Measurements from ENCODE around the gene BNC2.

BNC2 gene

DNA sequence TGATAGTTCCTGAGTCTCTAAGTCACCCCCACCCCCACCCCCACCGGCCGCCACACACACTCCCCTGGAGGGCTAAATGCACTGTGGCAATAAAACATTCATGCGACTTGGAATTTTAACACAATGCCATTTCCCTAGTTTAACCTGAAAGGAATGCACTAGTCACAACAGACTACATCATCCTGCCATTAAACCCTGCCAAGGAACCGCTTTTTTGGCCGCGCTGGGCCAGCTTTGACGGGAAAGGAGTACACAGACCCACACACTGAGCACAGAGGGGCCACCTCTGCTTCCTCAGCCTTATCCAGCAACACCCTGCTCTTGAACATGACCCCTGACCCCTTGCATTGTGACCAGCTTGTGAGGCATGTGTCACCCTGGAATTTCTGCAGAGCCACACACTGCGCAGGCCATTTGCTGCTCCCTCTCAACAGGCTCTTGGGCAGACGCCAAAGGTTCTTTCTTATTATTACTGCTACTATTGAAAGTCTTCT, 165.3 kb downstream of the BNC2 start:
- peak; percentile 78 for FAIRE-seq

DNA sequence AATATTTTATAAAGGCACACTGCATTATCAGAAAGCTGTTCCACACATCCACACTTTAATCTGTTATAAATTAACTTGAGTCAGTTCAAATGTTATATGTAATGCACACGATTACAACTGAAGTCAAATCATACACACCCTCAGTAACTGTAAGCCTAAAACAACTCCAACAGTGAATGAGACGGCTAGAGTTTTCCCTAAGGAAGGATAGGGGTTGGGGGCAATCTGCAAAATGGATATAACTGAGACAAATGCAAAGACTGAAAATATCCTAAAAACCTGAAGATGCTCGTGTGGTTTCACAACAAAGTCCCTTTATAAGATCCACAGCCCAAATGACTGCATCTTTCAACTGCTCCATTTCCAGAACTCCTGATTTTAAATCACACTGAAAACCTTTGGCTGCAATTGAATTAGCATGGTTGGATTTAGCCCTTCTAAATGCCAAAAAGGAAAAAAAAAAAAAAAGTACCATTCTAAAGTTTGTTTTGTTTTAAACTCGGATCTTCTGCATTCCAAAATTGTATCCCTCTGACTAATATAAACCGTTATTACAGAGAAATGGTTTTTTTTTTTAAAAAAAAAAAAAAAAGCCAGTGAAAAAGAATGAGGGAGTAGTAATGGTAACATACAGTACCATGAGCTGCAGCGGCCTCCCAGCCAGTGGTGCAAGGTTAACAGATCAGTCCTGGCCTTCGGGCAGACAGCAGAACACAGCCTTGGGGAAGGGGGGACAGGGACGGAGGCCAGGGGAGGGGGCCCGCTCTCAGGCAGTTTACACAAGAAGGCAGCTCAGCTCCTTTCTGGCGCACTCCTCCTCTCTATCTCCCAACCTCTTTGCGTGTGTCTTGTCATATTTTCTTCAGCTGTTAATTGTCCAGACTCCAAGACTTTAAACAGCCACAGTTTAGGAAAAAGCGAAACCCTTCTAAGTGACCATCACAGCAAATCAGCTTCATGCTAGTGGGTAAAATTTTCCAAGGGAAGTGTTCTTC, 166.1 kb downstream of the BNC2 start:
- FAIRE-seq, result peak; percentile 58

DNA sequence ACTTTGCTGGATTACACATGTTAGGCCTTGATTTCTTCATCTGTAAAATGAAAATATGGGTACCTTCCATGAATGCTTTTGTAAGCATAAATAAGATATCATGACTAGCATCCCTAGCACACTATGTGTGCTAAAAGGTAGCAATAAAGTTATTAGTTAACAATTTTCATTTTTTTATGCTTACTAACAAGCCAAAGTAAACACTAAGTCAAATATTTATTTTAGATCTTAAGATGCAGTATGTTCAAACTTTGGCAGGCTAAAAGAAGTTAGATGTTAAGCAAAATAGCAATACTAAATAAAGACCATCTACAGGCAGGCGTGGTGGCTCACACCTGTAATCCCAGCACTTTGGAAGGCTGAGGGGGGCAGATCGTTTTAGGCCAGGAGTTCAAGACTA, 169.1 kb downstream of the BNC2 start:
- FAIRE-seq, result no peak

- FAIRE-seq, result no peak
Measured at GRCh38 chr9:16693616-16694015, 176.9 kb downstream of the BNC2 start.

- no peak for FAIRE-seq
Measured at GRCh38 chr9:16690628-16691027, 179.8 kb downstream of the BNC2 start.

DNA sequence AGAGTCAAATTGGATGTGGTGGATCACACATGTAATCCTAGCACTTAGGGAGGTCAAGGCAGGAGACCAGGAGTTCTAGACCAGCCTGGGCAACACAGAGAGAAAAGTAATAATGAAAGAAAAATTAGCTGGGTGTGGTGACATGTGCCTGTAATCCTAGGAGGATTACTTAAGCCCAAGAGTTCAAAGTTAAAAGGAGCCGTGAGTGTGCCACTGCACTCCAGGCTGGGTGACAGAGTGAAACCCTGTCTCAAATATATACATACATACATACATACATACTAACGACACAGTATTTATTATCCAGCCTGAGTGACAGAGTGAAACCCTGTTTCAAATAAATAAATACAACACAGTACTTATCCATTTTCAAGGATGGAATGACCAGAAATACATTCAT, 180.3 kb downstream of the BNC2 start:
- no peak for FAIRE-seq

DNA sequence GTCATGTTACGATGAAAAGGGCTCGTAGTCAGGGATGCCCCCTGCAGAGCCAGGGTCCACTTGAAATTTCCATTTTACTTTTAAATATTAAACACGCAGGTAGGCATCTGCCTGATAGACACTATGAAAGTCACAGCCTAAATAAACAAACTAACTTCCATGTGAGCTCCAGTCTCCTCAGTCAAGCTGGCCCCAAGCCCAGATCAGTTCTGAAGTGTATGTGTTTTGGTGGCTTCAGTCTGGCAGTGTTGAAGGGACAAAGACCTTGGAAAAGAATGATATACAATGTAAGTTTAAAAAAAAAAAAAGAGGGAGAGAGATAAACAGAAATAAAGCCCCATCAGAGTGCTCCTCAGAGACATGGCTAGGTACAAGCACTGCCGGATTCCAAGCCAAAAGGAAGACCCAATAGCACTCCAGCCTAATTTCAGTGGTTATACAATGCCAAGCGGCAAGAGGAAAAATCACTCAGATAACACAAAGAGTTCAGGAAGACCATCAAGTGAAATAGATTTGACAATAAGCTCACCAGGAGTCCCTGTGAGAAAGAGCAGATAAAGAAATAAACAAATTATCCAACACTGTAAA, 181.0 kb downstream of the BNC2 start:
- FAIRE-seq, result no peak

DNA sequence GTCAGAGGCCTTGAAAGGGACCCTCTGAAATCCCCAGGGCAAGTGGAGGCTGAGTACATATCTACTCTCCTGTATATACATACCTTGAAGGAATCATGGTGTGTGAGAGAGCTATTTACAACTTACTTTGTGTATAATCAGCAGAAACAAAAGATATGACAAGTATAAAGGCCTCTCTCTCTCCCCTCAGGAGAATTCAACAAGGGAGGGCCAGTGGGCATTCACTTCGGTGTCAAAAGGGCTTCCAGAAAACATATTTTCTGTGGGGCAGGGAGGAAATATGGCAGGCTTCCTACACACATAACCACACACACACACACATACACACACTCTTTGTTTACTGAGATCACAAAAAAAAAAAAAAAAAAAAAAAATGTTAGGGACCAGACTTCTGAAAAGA, 181.7 kb downstream of the BNC2 start:
- no peak for FAIRE-seq

DNA sequence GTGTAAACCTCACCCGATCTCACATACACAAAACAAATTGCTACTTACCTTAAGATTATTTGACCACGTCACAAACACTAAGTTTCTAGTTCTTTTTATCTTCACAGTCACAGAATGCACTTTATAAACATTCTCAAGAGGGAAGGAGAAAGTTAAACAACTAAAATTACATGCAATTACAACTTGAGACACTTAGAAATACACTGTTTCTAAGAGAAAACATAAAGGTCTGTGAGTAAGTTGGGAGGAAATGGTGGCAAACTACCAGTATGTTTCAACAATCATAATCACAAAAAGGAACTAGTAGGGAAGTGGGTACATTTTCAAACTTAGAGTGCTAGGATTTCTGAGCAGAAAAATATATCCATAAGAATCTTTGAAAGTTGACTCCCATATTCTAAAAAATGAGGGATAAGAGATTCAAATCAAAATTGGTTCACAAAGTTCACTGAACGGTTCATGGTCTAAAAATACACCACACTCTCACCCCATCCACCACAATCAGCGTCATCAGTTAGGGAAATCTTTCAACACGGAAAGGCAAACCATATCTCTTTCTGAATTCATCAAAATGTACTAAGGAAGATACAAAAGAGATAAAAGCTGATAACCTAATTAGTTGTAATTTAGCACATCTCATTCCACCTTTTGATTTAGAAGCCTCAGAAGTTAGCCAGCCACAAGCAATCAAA, 182.6 kb downstream of the BNC2 start:
- no peak for FAIRE-seq

GRCh38 chr9:16683326-16683725, 187.1 kb downstream of the BNC2 start:
- no peak for FAIRE-seq

DNA sequence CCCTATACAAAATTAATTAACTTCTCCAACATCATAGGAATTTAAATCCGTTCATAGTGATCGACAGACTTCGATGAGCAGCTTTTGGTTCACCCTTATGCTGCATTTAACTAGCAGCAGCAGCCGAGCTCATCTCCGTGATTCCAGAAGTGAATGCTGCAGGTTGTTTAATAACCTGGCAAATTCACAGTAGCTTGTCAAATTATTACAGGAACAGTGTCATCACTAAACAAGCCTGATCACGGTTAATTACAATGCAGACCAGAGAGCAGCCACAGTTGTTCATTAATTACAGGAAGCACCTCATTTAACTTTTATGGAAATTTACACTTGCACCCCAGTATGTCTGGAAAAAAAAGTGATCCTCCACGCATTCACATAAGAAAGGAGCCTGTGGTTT, 188.2 kb downstream of the BNC2 start:
- FAIRE-seq, result no peak

DNA sequence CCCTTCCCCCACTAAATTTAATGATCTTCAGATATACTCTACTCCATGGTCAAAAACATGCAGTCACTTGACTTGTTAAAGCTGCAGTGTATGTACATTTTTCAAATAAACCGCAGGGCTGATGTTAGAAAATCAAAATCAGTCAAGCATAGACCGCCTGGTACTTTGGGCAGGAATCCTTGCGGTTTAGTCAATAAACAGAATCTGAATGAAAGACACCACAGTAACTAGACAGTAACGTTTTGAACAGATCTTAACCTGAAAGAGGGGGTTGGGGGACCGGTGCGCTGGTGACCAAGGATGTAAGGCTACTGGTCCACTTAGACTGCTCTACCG, 188.8 kb downstream of the BNC2 start:
- FAIRE-seq, result no peak

- no peak for FAIRE-seq
Measured at GRCh38 chr9:16680975-16681651, 189.4 kb downstream of the BNC2 start.

DNA sequence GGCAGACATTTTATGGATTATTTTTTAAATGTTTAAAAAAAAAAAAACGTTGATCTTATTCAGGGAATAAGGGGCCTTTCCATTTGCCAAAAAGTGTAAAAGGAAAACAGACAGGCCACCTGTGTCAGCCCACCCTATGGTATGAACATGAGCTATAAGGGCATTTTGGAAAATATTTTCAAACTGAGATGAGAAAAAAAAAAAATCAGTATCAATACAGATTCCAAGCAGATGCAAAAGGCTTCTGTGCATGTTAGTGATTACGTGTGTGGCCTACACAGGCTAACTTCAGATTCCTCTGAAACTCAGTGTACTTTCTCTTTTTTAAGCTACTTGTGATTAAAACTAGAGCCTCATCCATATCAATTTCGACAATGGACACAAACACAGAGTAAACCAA, 189.9 kb downstream of the BNC2 start:
- FAIRE-seq, result no peak

DNA sequence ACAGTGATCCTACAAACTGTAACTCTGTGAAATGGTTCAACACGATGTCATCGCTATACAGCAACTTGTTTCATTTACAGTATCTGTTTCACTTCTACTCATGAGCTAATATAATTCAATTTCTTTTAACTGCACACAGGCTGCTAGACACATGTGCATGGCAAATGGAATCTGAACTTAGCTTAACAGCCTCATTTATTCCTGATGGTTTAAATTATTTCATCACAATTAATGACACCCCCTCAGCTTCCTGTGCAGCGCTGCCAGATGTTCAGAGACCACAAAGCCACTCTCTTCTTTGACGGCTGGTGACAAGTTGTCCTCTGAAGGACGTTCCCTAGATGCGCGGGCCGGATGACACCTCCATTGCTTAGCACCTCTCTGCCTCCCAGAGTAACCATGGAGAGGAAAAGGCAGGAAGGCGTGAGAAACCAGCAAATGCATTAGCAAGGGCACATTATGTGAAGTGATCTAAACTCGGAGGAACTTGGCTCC, 191.1 kb downstream of the BNC2 start:
- FAIRE-seq, result no peak

DNA sequence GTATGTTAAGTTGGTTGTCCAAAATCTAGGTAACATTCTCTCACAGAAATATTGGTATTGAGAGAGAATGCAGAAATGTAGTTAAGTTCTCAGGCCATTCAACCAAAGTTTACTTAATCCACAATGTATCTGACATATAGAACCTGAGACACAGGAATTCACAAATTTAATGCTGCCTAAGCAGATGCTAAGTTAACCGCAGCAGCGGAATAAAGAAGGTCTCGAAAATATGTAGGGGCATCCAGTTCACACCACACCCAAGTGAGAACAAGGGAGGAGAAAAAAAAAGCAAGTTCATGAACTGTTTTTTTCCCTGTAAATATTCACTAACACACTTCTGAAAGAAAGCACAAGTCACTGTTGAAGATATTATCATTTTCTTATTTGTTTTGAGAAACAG, 194.0 kb downstream of the BNC2 start:
- no peak for FAIRE-seq

- no peak for FAIRE-seq
Measured at GRCh38 chr9:16675131-16675530, 195.3 kb downstream of the BNC2 start.

GRCh38 chr9:16673171-16673570, 197.3 kb downstream of the BNC2 start:
- FAIRE-seq, result no peak

GRCh38 chr9:16672501-16672900, 198.0 kb downstream of the BNC2 start:
- no peak for FAIRE-seq

DNA sequence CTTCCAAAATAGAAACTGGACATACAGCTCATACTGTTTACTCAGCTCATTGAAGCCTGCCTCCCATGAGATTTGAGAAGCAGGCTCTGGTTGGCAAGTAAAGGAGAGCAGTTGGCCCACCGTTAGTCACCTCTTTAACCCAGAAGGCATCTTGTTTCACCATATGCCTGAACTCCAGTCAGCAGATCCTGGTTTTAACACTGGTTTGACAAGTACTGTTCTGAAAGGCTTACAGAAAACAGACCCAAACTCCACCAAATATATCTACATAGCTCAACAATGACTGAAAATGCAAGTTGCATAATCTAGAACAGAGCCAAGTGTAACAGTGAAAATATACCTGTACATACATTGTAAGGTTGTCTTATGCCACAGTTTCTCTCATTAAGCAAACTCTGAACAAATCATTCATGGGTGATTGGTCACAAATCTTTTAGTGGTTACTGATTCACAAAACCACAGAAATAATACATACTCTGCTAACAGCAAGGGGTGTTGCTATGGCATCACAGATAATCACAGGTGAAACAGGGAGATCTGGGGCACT, 198.8 kb downstream of the BNC2 start:
- FAIRE-seq, result no peak

DNA sequence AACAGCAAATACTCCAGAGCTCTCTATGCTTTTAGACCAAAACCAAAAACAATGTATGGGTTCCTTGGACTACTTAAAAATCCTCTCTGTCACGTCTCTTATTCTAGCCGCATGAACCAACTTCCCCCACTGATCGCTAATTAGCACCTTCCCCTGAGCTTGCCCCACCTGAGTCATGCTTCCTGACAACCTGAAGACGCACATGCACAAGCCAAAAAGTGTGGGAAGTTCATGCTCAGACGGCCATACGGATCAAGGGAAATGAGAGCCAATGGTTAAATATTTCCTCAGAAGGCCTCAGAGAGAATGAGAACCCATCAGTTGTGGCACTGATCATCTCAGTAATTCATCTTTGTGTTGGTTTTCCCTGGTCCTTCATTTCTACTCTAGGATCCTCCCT, 199.7 kb downstream of the BNC2 start:
- FAIRE-seq, result no peak

DNA sequence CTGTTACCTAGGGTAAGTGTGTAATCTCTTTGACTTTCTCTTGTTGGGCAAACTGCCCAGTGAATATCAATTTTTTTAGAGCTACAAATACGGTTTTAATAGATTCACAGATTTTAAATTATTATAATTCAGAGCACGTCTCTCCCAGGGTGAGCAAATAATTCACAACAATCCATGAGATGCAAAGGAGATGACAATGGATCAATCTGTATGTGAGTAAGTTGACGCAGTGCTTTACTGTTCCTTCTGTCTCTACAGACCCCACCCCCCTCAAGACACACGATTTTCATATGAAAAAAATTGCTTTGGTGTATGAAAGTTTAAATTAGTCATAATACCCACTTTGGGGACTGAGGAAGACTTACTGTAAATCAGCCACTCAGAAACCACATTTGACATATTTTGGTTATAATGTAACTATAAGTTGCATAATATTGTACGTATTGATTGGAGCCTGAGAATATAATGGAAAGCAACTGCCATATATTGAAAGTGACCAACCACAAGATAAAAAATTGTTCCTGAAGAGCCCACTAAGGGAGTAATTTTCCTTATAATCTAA, 201.7 kb downstream of the BNC2 start:
- no peak for FAIRE-seq

Data from TTC549 (cell line).